Caco-2 (cell line): ENCODE data around the gene NOL4L. TPM values are rescaled to one million over a fixed set of nuclear protein-coding genes. Genes with fewer than 3 reads are reported as not detected.

Experiments
- BruUV-seq: library from RNA; stranded (reverse); fragments of 400-500 nt; replicated peaks from 2 replicates; lab custom pipeline; 2021; lab: Mats Ljungman, UMichigan
- CTCF ChIA-PET: fragments of 300-600 bp; sonication (Branson Sonifier 250); formaldehyde crosslinking; loops from one replicate; lab custom pipeline; 2022; ENCODE audit warnings: antibody characterized with exemption; lab: Charles Lee
- POLR2A ChIA-PET: fragments of 300-600 bp; sonication (Branson Sonifier 250); formaldehyde crosslinking; loops from one replicate; lab custom pipeline; 2022; ENCODE audit warnings: antibody characterized with exemption; lab: Charles Lee
- DNase-seq, 2 experiments: peaks; one replicate each; pipeline versions ENCODE4 v3.0.0 to v3.0.0-alpha.2; 2020 to 2022
- H3K27me3 ChIP-seq: replicated peaks from 2 replicates; pipeline ENCODE4 v1.6.0; 2011; ENCODE audit warnings: low read length; ENCODE audit not compliant: control insufficient read depth, insufficient read depth
- H3K36me3 ChIP-seq: 2 replicates; pipeline ENCODE4 v1.5.1; 2011; ENCODE audit warnings: low read length; ENCODE audit not compliant: control insufficient read depth, insufficient read depth
- H3K4me1 ChIP-seq: fragments of 250-450 bp; sonication (Bioruptor Pico); 2 replicates; pipeline ENCODE4 v1.5.1; 2020; ENCODE audit warnings: mild to moderate bottlenecking
- H3K4me3 ChIP-seq: 2 replicates; pipeline ENCODE4 v1.5.1; 2011; ENCODE audit warnings: low read depth, mild to moderate bottlenecking, control low read depth, low read length
- H3K9me3 ChIP-seq: fragments of 250-450 bp; sonication (Bioruptor Pico); 2 replicates; pipeline ENCODE4 v1.5.1; 2020; ENCODE audit warnings: mild to moderate bottlenecking, moderate library complexity
- H3K27ac Mint-ChIP-seq: one replicate; pipeline ENCODE4 v1.8.0; 2022; ENCODE audit warnings: mixed read lengths; ENCODE audit not compliant: unreplicated experiment
- H3K27me3 Mint-ChIP-seq: one replicate; pipeline ENCODE4 v1.8.0; 2022; ENCODE audit warnings: mixed read lengths; ENCODE audit not compliant: insufficient read depth, unreplicated experiment
- H3K36me3 Mint-ChIP-seq: one replicate; pipeline ENCODE4 v1.8.0; 2022; ENCODE audit warnings: mild to moderate bottlenecking, mixed read lengths; ENCODE audit not compliant: insufficient read depth, unreplicated experiment
- H3K4me1 Mint-ChIP-seq: one replicate; pipeline ENCODE4 v1.8.0; 2022; ENCODE audit warnings: low read depth, mixed read lengths; ENCODE audit not compliant: unreplicated experiment
- H3K4me3 Mint-ChIP-seq: one replicate; pipeline ENCODE4 v1.8.0; 2022; ENCODE audit warnings: mild to moderate bottlenecking, moderate library complexity, mixed read lengths; ENCODE audit not compliant: unreplicated experiment
- H3K9me3 Mint-ChIP-seq: one replicate; pipeline ENCODE4 v1.8.0; 2022; ENCODE audit warnings: mixed read lengths; ENCODE audit not compliant: unreplicated experiment
- CTCF ChIP-seq, 2 experiments: fragments of 200-600 bp in 1 of 2; IDR thresholded peaks; 1 replicate in 1 of 2; 2 replicates in 1 of 2; pipeline versions ENCODE4 v1.5.1 to v1.8.0; 2011 to 2022; ENCODE audit warnings: antibody characterized with exemption in 1 of 2, control low read depth in 1 of 2, inconsistent platforms in 1 of 2, low read depth in 1 of 2, low read length in 1 of 2, mild to moderate bottlenecking in 1 of 2, moderate library complexity in 1 of 2; ENCODE audit not compliant: insufficient read depth in 1 of 2, severe bottlenecking in 1 of 2, unreplicated experiment in 1 of 2
- intact Hi-C: fragments of 100-400 bp; cut with micrococcal nuclease; formaldehyde crosslinking; loops from one replicate; pipeline ENCODE4 v1.10.0; 2022; ENCODE audit not compliant: unreplicated experiment
- total RNA-seq: library from RNA; stranded (reverse); gene quantifications from 2 replicates; pipeline ENCODE4 v1.2.3, GENCODE V29; 2022

The NOL4L gene
- total RNA-seq, 1 experiment from 2014 or later, result 80.9 TPM

- H3K36me3 ChIP-seq, result no peaks in the 10 kb centered on the region
- peaks cover 26% of the 10 kb centered on the region for H3K36me3 Mint-ChIP-seq
- H3K4me1 Mint-ChIP-seq, result peaks cover 33% of the 10 kb centered on the region
- CTCF ChIA-PET, result interaction anchor here (0.6 to 4.3 kb wide), 14 partner anchors 10 to 871 kb away, joined by 3 to 44 read pairs (median 5); partner anchors contain the start of gene MAPRE1
- H3K9me3 Mint-ChIP-seq, result peaks cover 11% of the 10 kb centered on the region
- H3K4me3 Mint-ChIP-seq, result peak overlapping the region; percentile 93
- no peaks in the 10 kb centered on the region for H3K27me3 Mint-ChIP-seq
- H3K4me3 ChIP-seq, result peak overlapping the region; percentile 77
- no peak for TF ChIP-seq CTCF (IDR thresholded peaks at IDR 0.05; ENCODE audit: insufficient read depth in 1 of 2, low read depth in 1 of 2, low read length in 1 of 2, severe bottlenecking in 1 of 2, unreplicated experiment in 1 of 2)
- no peaks in the 10 kb centered on the region for H3K9me3 ChIP-seq
- peak overlapping the region; percentile 84 for H3K27ac Mint-ChIP-seq
- H3K27me3 ChIP-seq, result no peaks in the 10 kb centered on the region
- intact Hi-C loops, result no loop called here
- POLR2A ChIA-PET, result interaction anchor here (0.6 to 3.2 kb wide), 4 partner anchors 10 to 881 kb away, joined by 3 to 41 read pairs (median 4); no protein-coding TSS in a partner anchor
- H3K4me1 ChIP-seq, result peaks cover 40% of the 10 kb centered on the region
- BruUV-seq, result no TSS peak
- peak; percentile 67 to 73 for DNase-seq
Measured at GRCh38 chr20:32484225-32484957, 100.7 kb downstream of the NOL4L start.

- intact Hi-C loops, result no loop called here
- Histone ChIP-seq H3K4me1 (peaks cover 45% of the 10 kb centered on the region), H3K27me3 (no peaks in the 10 kb centered on the region), H3K4me3 (peak overlapping the region; percentile 77), H3K9me3 (no peaks in the 10 kb centered on the region), H3K36me3 (no peaks in the 10 kb centered on the region)
- peaks cover 5% of the 10 kb centered on the region for H3K9me3 Mint-ChIP-seq
- H3K27ac Mint-ChIP-seq, result peak overlapping the region; percentile 77
- H3K4me3 Mint-ChIP-seq, result peak overlapping the region; percentile 93
- peaks cover 38% of the 10 kb centered on the region for H3K4me1 Mint-ChIP-seq
- peak; percentile 93 to 95 for DNase-seq
- H3K27me3 Mint-ChIP-seq, result no peaks in the 10 kb centered on the region
- H3K36me3 Mint-ChIP-seq, result peaks cover 22% of the 10 kb centered on the region
- ChIA-PET POLR2A (interaction anchor here (0.5 to 3.2 kb wide), 6 partner anchors 9 to 1509 kb away, joined by 3 to 41 read pairs (median 4); partner anchors contain the start of gene ASXL1), CTCF (interaction anchor here (0.6 to 4.3 kb wide), 9 partner anchors 9 to 871 kb away, joined by 3 to 44 read pairs (median 5); partner anchors contain the start of gene MAPRE1)
- BruUV-seq, result no TSS peak
- TF ChIP-seq CTCF (IDR thresholded peaks at IDR 0.05; ENCODE audit: insufficient read depth in 1 of 2, low read depth in 1 of 2, low read length in 1 of 2, severe bottlenecking in 1 of 2, unreplicated experiment in 1 of 2), result peak; percentile 32 to 38
Measured at GRCh38 chr20:32483351-32484224, 101.5 kb downstream of the NOL4L start.
